Measurements from ENCODE around the gene MAN1B1. TPM values are rescaled to one million over a fixed set of nuclear protein-coding genes. Genes with fewer than 3 reads are reported as not detected.

MAN1B1 gene
- total and polyA plus RNA-seq, 2 donors (not counting 3 experiments of a cell fraction or from before 2014, with no cell fraction given): 75.3 to 83.3 TPM

DNA sequence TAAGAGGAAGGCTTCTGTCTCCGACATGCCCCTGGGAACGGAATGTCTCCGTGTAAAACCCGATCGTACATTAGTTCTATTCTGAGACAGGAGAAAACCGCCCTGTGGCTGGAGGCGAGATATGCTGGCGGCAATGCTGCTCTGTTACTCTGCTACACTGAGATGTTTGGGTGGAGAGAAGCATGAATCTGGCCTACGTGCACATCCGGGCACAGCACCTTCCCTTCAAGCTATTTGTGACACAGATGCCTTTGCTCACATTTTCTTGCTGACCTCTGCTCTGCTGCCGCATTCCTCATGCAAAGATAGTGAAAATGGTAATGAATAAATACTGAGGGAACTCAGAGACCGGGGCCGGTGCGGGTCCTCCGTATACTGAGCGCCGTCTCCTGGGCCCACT, 29.9 kb downstream of the MAN1B1 start:
- DNase-seq (ENCODE audit: low read depth, low spot score) (no peak), FAIRE-seq (no peak)
- Histone ChIP-seq H3K79me2 (ENCODE audit: control insufficient read depth, insufficient read depth, low read length) (no peaks in the 10 kb centered on the region), H3K9me3 (replicated peaks; ENCODE audit: control insufficient read depth, insufficient read depth, low read length) (no peaks in the 10 kb centered on the region), H3K27me3 (ENCODE audit: control insufficient read depth in 2 of 2, insufficient read depth in 2 of 2, low read length in 2 of 2) (no peaks in the 10 kb centered on the region), H3K4me1 (ENCODE audit: control insufficient read depth, extremely low read depth, insufficient read depth, low read length) (peaks cover 4% of the 10 kb centered on the region), H2AFZ (ENCODE audit: low read depth, low read length) (no peak overlapping the region), H3K9me1 (replicated peaks; ENCODE audit: control insufficient read depth, extremely low read depth, insufficient read depth, low read length) (no peaks in the 10 kb centered on the region), H3K36me3 (ENCODE audit: control insufficient read depth in 2 of 2, extremely low read depth in 1 of 2, insufficient read depth in 2 of 2, low read length in 2 of 2) (peaks cover 0 to 4% of the 10 kb centered on the region in 2 experiments), H4K20me1 (replicated peaks; ENCODE audit: control insufficient read depth, extremely low read depth, insufficient read depth, low read length) (no peaks in the 10 kb centered on the region), H3K4me3 (replicated peaks in 1 of 3; ENCODE audit: insufficient read depth in 1 of 3, low read depth in 1 of 3, low read length in 3 of 3) (no peak overlapping the region), H3K27ac (ENCODE audit: insufficient read depth, low read depth, low read length) (no peak overlapping the region), H3K9ac (replicated peaks; ENCODE audit: extremely low read depth, insufficient read depth, low read length) (no peak overlapping the region), H3K4me2 (ENCODE audit: insufficient read depth, low read length) (no peak overlapping the region)
- CTCF ChIA-PET: interaction anchor here (4.0 to 5.4 kb wide), 2 partner anchors 111 to 120 kb away, joined by 26 to 42 read pairs; partner anchors contain the start of gene RNF224
- POLR2A ChIA-PET: no interaction called here
- intact Hi-C loops (cut with micrococcal nuclease) (loop anchor here (5.0 kb wide), 1 partner anchor 61 kb away; no protein-coding TSS in a partner anchor), dilution Hi-C loops (cut with MboI; ENCODE audit: extremely low pct_ligation_motif_present, low sequenced_read_pairs) (no loop called here)
- TF ChIP-seq FOS (IDR thresholded peaks at IDR 0.05; ENCODE audit: borderline replicate concordance, insufficient read depth, low read length) (no peak), MYC (IDR thresholded peaks at IDR 0.05; ENCODE audit: low read depth, low read length) (no peak), JUN (IDR thresholded peaks at IDR 0.05; ENCODE audit: borderline replicate concordance, insufficient read depth, insufficient read length, low read depth) (no peak)
- no TSS peak for BruUV-seq (replicated peaks)

DNA sequence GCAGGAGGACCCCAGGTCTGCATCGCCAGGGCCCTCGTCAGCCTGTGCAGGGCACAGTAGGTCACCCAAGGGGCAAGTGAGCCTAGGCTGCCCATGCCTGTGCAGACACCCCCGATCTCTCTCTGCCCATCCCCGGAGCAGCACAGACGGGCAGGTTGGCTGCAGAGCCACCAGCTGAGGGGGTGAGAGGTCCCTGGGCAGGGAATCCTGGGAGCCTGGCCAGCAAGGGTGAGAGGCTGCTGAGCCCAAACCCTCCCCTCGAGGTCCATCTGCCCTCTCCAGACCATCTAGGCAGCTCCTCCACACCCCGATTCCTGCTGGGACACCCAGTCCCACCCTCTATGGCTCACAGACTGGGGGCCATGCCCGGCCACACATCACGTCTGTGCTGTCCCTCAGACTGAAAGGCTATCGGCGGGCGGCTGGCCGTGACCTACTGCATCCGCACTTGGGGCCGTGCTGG, 30.5 kb downstream of the MAN1B1 start:
- intact Hi-C loops (cut with micrococcal nuclease) (loop anchor here (5.0 kb wide), 1 partner anchor 60 kb away; no protein-coding TSS in a partner anchor), dilution Hi-C loops (cut with MboI; ENCODE audit: extremely low pct_ligation_motif_present, low sequenced_read_pairs) (no loop called here)
- BruUV-seq (replicated peaks): no TSS peak
- CTCF ChIA-PET: interaction anchor here (1.5 to 5.4 kb wide), 3 partner anchors 12 to 119 kb away, joined by 5 to 42 read pairs (median 26); partner anchors contain the start of gene RNF224
- no peaks in the 10 kb centered on the region for H3K27me3 ChIP-seq (ENCODE audit: control insufficient read depth in 2 of 2, insufficient read depth in 2 of 2, low read length in 2 of 2)
- H3K9me3 ChIP-seq (replicated peaks; ENCODE audit: control insufficient read depth, insufficient read depth, low read length): no peaks in the 10 kb centered on the region
- H3K4me2 ChIP-seq (ENCODE audit: insufficient read depth, low read length): no peak overlapping the region
- H3K9ac ChIP-seq (replicated peaks; ENCODE audit: extremely low read depth, insufficient read depth, low read length): no peak overlapping the region
- no peak overlapping the region for H3K27ac ChIP-seq (ENCODE audit: insufficient read depth, low read depth, low read length)
- FAIRE-seq: no peak
- H3K4me3 ChIP-seq (replicated peaks in 1 of 3; ENCODE audit: insufficient read depth in 1 of 3, low read depth in 1 of 3, low read length in 3 of 3): no peak overlapping the region
- H3K9me1 ChIP-seq (replicated peaks; ENCODE audit: control insufficient read depth, extremely low read depth, insufficient read depth, low read length): no peaks in the 10 kb centered on the region
- no peak for TF ChIP-seq FOS (IDR thresholded peaks at IDR 0.05; ENCODE audit: borderline replicate concordance, insufficient read depth, low read length)
- TF ChIP-seq, protein P1, sequence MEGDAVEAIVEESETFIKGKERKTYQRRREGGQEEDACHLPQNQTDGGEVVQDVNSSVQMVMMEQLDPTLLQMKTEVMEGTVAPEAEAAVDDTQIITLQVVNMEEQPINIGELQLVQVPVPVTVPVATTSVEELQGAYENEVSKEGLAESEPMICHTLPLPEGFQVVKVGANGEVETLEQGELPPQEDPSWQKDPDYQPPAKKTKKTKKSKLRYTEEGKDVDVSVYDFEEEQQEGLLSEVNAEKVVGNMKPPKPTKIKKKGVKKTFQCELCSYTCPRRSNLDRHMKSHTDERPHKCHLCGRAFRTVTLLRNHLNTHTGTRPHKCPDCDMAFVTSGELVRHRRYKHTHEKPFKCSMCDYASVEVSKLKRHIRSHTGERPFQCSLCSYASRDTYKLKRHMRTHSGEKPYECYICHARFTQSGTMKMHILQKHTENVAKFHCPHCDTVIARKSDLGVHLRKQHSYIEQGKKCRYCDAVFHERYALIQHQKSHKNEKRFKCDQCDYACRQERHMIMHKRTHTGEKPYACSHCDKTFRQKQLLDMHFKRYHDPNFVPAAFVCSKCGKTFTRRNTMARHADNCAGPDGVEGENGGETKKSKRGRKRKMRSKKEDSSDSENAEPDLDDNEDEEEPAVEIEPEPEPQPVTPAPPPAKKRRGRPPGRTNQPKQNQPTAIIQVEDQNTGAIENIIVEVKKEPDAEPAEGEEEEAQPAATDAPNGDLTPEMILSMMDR (IDR thresholded peaks at IDR 0.05; ENCODE audit: extremely low read depth in 1 of 2, insufficient read depth in 1 of 2, low read depth in 1 of 2, low read length in 2 of 2): no peak
- TF ChIP-seq EZH2 (IDR thresholded peaks at IDR 0.05; ENCODE audit: borderline replicate concordance, low read depth, low read length, severe bottlenecking): no peak
- no peak for TF ChIP-seq MYC (IDR thresholded peaks at IDR 0.05; ENCODE audit: low read depth, low read length)
- TF ChIP-seq JUN (IDR thresholded peaks at IDR 0.05; ENCODE audit: borderline replicate concordance, insufficient read depth, insufficient read length, low read depth): no peak
- TF ChIP-seq POLR2AphosphoS5 (IDR thresholded peaks at IDR 0.05; ENCODE audit: insufficient read depth, low read depth, low read length): no peak
- no peak for TF ChIP-seq POLR2A (IDR thresholded peaks at IDR 0.05; ENCODE audit: low read depth, low read length)
- TF ChIP-seq, protein P2, sequence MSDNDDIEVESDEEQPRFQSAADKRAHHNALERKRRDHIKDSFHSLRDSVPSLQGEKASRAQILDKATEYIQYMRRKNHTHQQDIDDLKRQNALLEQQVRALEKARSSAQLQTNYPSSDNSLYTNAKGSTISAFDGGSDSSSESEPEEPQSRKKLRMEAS (IDR thresholded peaks at IDR 0.05; ENCODE audit: insufficient read depth, insufficient read length): no peak
- no peak for TF ChIP-seq GATA2 (IDR thresholded peaks at IDR 0.05; ENCODE audit: insufficient read depth, insufficient read length, low read depth, low read length)
- POLR2A ChIA-PET: no interaction called here
- no peaks in the 10 kb centered on the region for H4K20me1 ChIP-seq (replicated peaks; ENCODE audit: control insufficient read depth, extremely low read depth, insufficient read depth, low read length)
- no peaks in the 10 kb centered on the region for H3K79me2 ChIP-seq (ENCODE audit: control insufficient read depth, insufficient read depth, low read length)
- no peak overlapping the region for H2AFZ ChIP-seq (ENCODE audit: low read depth, low read length)
- peaks cover 0 to 3% of the 10 kb centered on the region in 2 experiments for H3K36me3 ChIP-seq (ENCODE audit: control insufficient read depth in 2 of 2, extremely low read depth in 1 of 2, insufficient read depth in 2 of 2, low read length in 2 of 2)
- no peak for DNase-seq (ENCODE audit: low read depth, low spot score)
- peaks cover 4% of the 10 kb centered on the region for H3K4me1 ChIP-seq (ENCODE audit: control insufficient read depth, extremely low read depth, insufficient read depth, low read length)

Measured in endothelial cell of umbilical vein (primary cell).